SK-N-MC (cell line): ENCODE measurements around the gene SMAD3.

Source experiments
- EZH2 ChIP-seq: fragments of 200-600 bp; sonication (generic); IDR thresholded peaks from one replicate; pipeline ENCODE4 v1.6.1; 2017; ENCODE audit warnings: antibody characterized with exemption
- FOXP2 ChIP-seq: optimal IDR thresholded peaks from 2 replicates; pipeline ENCODE3; 2011; ENCODE audit warnings: mild to moderate bottlenecking, moderate library complexity; ENCODE audit not compliant: insufficient read depth; ENCODE audit errors: extremely low read length, control extremely low read depth

DNA sequence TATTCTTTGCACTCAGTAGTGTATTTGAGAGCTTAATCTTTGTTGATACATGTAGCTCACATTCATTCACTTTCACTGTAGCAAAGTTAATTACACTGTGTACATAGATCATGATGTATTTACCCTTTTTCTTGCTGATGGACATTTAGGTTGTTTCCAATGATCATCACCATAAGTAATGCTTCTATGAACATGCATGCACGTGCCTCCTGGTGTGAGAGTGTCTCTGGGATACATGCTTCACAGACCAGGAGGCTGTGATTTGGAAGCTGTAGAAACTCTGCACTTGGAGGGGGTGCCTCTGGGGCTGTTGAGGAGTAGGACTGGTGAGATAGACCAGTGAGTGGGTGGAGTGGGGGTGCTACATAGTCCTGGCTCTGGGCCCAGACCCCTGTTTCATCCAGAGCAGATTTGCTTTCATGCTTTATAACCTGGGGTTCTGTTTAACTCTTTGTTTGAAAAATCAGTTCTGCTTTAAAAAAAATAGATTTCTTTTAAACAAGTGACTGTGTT lies 18.2 kb upstream of the SMAD3 start:
- TF ChIP-seq EZH2 (no peak), FOXP2 (no peak)
